COLO668 (cell line): ENCODE results near the gene PTPRD.

Source experiments
- DNase-seq: peaks from one replicate; lab custom pipeline; 2025; ENCODE audit not compliant: unreplicated experiment; lab: John Stamatoyannopoulos, UW

PTPRD gene

GRCh38 chr9:9790216-9790872 is 822.5 kb downstream of the PTPRD start:
- peak; percentile 68 for DNase-seq

GRCh38 chr9:9783711-9784110 is 829.1 kb downstream of the PTPRD start:
- no peak for DNase-seq

DNA sequence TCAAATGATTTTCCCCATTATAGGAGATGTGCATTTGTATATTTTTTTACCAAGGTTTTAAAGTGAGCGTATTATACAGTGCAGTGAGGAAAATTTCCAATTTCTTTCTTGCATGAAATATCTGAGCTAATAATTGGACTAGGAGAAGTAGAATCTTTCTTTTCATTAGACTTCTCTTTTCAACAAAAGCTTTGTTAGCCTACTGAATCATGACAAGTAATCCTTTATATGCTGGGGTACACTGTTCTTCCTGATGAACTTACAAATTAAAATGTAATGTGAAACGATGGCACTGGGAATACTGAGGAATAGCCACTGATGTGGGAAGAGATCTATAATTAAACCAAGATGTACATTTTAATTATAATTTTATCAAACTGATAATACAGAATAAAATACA is 829.6 kb downstream of the PTPRD start:
- no peak for DNase-seq

DNA sequence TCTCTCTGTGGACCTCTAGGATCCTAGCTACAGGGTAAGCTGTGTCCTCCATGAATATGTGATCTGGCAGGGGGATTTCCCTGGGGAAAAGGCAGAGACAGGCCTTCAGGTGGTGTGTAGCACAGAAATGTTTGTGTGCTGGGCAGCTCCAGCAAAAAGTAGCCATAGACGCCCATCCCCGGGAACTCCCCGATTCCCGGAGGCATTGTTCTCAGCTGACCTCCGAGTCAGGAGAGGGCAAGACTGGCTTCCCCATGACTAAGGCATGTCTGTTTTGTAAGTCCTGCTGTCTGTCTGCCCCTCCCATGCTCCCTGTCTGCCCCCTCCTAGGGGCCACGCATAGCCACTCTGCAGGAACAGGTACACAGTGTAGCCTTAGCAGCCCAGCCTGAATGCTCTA is 834.5 kb downstream of the PTPRD start:
- no peak for DNase-seq

DNA sequence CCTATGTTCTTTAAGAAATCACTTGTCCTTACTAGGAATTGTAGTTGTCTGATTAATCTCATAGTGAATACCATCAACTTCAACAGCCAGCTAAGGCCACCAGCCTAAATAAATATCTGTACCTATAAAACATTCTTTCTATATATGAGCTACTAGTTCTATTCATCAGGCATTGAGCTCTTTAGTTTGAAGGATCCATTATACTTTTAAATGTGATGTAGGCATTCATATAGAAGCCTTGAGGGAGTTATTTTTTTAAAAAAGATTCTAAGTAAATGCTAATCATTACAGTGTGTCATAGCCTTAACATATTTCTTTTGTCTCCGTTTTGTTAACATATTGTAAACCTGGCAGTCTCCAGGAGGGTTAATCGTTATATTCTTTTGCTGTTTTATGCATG is 838.3 kb downstream of the PTPRD start:
- DNase-seq, result no peak

DNA sequence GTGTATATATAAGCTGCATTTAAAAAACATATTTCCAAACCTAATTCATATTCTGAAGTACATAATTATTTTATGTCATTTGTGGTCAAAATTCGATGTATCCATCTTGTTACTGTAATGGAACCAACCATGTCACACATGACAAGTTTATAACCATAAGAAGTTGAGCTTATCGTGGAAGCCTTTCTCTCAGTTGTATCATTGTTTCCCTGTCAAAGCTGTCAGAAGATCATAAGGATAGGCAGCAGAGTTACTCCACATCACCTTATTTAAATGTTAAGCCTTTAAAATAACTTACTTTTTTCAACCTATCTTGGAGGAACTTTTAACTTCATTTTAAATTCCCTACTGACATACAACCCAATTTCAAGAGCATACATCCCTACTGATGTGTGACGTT is 841.5 kb downstream of the PTPRD start:
- DNase-seq, result no peak

GRCh38 chr9:9764821-9765220 is 848.0 kb downstream of the PTPRD start:
- DNase-seq, result no peak

- DNase-seq, result no peak
Observed at GRCh38 chr9:9754186-9754585, 858.6 kb downstream of the PTPRD start.

DNA sequence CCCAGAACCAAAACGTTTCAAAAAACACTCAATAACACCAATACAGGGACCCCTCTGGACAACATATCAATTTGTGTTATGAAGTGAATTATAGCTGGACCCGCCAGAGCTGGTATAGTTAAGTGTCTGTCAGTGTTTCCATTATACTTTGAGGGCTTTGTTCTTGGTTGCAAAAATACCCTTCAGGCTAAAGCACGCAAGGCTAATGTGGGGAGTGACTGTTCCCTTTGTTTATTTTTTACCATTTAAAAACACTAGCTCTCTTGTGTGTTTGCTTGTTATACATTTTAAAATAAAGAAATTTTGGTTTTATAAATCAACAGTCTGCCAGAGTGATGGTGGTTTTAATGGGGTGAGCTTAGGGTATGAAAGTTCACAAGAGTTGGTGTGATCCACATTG is 859.5 kb downstream of the PTPRD start:
- DNase-seq, result no peak

DNA sequence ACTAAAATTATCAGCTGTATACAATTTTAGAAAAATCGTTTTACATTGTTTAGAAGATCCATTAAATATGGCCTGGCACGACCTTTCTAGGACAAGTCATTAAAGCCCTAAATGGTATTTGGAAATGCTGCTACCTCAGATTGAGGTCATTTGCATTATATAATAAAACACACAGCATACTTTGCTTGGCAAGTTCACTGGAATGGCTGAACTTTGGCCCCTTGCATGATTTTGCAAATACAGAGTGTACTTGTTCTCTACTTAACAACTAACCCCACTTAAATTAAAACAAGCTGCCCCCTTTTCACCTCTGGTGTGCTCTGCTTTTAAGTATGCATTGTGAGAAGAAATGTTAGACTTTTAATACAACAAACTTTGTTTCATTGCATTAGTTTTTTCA is 860.1 kb downstream of the PTPRD start:
- no peak for DNase-seq

DNA sequence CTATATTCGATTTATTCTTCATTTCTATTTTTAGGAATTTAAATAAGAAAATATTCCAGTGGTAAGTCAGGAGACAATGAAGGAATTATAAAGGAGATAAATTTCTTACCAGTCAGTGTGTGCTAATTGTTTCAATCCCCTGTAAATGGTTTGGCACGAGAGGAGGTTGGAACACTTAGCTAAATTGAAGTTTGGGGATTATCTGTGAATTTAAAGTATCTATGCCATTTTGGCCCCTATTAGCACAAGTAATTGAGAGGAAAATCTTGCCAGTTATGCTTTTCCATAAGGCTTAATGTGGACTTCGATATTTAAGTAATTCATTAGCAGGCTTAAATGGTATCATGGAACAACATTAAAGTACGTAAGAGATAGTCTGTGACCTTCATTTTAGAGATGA is 860.8 kb downstream of the PTPRD start:
- DNase-seq, result no peak

GRCh38 chr9:9750719-9751118 is 862.1 kb downstream of the PTPRD start:
- no peak for DNase-seq

DNA sequence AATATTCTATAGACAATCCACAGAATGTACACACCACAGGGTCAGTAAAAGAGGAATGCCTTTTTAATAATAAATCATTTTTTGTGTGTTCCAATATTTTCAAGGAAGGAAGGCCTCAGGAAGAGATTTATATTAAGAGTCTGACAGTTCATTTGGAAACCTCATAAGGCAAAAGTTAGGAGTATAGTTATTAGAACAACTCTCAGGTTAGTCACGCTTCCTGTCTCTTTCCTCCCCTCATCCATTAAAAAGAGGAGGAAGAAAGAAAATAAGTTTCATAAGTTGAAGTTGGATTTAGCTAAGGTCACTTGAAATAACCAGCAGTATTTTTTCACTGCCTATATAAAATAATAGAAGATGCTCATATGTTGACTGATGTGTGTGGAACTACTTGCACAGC is 863.2 kb downstream of the PTPRD start:
- no peak for DNase-seq

DNA sequence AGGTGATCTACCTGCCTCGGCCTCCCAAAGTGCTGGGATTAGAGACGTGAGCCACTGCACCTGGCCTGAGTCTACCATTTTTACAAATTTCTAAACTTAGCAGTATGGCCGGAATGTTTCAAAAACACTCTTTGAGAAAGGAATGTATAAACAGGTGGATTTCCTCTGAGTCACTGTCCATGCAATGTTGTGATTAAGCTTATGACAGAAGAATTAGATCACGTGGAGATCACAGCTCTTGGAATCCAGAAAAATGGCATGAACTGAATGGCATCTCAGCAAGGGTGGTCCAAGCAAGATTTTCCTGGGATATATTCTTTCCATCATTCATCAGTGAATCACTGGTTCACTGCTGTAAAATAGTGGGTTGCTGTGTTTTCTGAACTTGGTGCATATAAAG is 865.0 kb downstream of the PTPRD start:
- DNase-seq, result no peak

DNA sequence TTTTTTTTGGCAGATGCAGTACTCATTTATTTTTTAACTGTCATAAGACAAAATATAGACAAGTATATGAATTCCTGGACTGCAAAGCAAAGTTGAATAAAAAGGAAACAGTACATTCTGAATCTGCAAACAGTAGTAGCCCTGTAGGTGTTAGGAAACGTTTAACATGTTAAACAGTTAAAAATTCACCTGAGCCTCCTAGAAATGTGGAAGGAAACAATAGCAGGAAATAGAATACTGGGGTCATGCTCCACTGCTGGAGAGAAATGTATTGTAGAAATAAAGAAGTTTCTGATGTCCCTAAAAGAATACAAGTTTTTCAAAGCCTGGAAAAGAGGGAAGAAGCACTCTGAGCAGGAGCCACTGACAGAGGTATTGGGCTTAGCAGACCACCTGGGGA is 866.0 kb downstream of the PTPRD start:
- no peak for DNase-seq

DNA sequence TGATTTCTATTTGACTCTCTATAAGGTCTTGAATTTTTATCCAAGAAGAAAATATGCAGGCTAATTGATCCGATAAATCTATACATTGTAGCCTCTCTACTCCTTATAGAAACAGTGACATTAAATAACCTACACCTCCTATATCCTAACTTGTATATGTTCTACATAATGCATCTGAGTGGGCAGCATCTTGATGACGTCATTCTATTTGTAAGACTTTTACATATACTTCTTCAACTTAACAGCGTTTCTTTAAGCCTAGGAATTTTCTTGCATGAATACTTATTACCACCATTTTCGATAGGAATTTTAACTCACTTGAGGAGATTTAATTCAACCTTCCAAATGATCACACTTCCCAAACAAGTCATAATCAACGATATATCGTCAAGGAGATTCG is 869.0 kb downstream of the PTPRD start:
- DNase-seq, result no peak

DNA sequence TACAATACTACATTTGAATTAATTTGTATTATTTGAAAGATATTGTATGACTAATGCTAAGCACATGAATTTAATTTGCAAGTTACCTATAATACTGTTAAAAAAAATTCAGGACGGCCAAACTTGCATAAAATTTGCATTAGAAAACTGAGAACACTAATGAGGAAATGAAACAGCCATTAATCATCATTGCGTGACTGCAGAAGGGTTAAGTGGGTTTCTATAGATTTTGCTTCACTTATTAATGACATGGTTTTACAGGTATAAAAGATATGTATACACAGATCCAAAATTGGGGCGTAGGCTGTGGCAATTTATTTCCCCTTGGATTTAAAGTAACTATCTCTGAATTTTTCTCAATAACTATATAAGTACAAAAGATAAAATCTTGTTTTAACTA is 882.6 kb downstream of the PTPRD start:
- DNase-seq, result no peak

- DNase-seq, result no peak
Observed at GRCh38 chr9:9729082-9729481, 883.7 kb downstream of the PTPRD start.

DNA sequence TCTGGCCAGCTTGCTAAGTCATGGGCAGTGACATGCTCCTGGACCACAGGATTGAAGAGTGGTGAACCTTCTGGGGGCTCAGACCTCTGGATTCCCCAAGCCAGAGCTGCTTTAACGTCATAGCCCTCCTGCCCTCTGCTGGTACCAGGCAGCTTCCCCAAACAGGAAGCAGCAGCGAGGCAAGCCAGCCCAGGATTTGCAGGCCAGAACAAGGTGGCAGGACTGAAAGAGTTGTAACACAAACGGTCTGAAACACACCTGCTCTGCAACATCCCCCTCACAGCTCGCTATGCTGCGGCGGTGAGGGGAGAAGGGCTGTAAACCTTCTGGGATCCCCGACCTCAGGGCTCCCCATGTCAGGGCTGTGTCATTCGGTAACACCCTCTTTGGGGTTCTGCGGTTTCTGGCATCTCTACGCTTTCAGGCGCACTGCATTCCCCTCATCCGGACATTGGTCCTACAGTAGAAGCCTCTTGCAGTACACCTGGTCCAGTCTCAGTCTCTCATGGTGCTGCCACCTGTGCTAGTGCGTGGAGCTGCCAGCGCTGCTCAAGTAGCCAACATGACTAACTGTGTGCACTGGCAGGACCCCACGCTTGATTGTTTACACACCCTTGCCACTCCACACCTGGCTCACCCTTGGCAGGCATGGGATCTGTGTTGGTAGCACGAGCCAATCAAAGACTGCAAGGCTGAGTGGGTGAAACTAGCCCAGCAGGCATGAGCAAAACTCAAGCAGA is 893.3 kb downstream of the PTPRD start:
- DNase-seq, result no peak

DNA sequence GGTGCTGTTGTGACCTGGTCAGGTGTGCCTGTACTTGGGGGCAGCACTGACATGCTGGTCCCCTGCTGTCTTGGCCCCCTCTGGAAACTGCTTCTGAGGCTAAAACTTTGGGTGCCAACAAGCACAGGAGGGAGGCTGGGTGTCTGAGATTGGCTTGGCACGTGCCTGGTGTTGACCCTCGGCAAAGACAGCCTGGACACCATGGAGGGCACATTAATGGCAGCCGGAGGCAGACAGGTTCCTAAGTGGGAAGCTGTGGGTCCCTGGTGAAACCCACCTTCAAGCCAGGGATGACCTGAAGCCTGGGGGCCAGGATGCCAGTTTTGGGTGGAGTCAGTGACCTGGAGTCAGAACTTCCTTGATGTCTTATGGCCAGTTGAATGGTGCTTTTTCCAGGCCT is 894.1 kb downstream of the PTPRD start:
- no peak for DNase-seq

DNA sequence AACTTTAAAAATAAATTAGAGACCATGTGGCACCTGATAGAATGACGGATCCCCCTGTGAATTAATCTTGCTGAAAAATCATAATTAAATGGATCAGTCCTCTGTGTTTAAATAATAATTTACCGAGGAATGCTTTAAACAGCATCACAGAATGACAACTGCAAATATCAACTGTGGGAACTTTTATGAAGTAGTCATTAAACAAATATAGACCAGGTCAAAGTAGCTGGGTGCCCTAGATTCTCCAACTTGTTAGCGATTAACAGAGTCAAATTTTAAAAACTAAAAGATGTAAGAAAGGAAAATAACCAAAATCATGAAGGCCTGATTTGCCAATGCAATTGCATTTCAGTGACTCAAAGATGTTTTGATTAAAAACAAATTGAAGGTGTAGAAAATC is 933.4 kb downstream of the PTPRD start:
- no peak for DNase-seq

DNA sequence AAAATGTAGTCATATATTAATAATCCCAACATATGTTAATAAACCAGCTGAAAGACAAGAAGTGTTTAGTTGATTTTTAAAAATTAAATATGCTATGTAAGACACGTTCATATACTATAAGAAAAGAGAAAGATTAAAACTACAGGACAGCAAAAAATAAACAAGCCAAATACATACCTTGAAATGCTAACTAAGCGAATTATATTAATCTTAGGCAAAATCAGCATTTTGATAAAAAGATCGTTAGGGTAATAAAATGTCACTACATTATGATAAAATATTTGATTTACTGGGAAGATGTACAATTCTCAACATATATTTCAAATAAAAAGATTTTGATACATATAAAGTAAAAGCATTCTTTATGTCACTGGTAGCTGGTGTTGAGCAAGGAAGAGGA is 938.3 kb downstream of the PTPRD start:
- DNase-seq, result no peak

GRCh38 chr9:9670454-9670853 is 942.3 kb downstream of the PTPRD start:
- DNase-seq, result no peak
